Measurements from ENCODE around the gene CFAP20DC.
"Not testable (repeated sequence)": the region's sequence is repeated elsewhere in the genome, so short reads cannot be mapped to it uniquely, and the experiment has no call there.

Gene CFAP20DC

DNA sequence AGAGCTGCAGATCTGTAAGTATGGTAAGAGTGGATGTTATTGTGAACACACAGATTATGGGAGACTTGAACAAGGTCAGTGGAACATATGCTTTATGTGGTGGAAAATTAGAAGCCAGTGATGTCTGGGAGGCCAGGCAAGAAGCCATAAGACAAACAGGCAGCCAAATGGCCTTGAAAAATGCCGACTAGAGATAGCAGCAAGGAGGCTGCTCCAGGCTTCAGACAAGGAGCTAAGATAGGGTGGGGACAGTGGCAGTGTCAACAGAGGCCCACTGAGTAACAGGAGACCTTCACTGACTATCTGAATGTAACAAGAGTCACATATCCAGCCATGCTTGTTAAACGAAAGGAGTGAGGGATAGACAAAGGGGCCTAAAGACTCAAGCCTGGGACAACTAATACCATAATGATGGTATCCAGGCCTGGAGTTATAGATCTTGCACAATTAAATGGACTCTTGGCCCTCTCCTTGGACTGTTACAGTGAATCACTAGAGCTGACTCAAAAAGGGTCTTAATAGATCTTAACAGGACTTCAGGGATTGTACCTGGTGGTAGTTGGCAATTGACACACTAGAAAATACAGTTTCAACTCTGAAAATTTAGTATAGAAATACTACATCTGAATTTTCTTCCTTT, 50.6 kb downstream of the CFAP20DC start:
- TF ChIP-seq ZNF274 (IDR thresholded peaks at IDR 0.05; ENCODE audit: low read depth, low read length): no peak

DNA sequence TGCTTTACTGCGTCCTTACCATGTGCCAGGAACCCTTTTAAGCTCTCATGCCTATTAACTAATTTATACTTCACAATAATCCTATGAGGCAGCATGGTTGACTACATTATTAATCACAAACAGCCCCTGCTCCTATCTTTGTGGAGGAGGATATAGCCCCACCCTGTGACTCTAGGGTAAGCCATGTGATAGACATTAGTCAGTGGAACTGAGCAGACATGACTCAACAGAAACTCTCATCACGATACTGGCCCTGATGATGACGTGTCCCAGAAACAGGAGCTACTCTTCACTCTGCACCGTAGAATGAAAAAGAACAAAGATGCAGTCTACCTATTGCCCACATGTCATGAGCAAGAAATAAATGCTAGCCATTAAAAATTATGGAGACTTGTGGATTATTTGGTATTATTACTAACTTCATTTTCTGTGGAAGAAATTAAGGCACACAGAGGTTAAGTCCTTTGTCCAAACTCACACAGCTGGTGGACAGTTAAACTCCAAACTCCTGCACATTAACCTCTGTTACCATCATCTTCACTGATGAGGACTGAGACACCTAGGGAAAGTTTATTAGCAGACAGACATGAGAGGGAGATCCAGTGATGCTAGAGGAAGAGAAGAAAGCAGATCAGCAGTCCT, 51.2 kb downstream of the CFAP20DC start:
- TF ChIP-seq ZNF274 (IDR thresholded peaks at IDR 0.05; ENCODE audit: low read depth, low read length): no peak
- H3K4me3 ChIP-seq (ENCODE audit: low read length): no peak overlapping the region

More for the DNA sequence above, 50.6 kb downstream of the CFAP20DC start:
- H3K4me3 ChIP-seq (ENCODE audit: low read length): no peak overlapping the region

DNA sequence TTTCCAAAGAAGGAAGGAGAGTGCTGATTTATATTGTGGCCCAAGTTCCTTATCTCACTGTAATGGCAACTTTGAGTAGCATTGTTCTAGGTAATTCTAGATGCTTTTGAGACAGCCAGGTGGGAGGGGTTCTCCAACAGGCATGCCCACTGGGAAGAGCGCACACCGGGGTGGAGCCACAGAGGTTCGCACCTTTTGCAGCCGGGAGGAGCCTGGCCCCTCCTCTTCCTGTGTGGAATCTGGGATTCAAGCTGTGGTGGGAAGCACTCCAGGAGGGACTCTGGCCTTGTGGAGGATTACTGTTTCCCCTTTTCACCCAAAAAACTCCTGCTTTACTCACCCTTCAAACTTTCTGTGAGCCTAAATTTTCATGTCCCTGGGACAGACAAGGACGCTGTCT, 53.1 kb downstream of the CFAP20DC start:
- H3K4me3 ChIP-seq (ENCODE audit: low read length): no peak overlapping the region
- no peak for TF ChIP-seq ZNF274 (IDR thresholded peaks at IDR 0.05; ENCODE audit: low read depth, low read length)

DNA sequence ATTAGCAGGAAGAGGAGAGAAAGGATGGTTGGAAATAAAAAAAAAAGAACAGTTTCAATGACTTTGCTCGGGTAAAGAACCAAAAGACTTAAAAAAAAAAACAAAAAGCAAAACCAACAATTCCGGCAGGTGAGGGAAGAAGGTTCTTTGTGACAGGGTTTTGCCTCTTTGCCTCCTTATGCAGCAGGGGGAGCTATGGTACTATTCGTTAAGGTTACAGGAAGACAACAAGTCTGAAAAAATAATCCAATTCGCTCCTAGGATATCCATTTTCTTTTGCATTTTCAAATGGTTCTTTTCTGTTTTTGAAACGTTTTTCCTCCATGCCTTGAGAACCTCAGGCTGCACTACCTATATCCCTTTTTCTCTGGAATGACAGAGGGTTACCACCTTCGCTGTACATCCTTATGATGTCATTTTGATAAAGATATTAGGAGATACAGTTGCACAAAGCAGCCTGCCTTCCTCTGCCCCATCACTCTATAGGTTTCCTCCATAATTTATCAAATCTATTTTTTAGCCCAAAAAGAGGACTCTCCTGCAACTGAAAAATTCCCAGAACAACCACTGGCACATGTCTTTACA, 55.0 kb downstream of the CFAP20DC start:
- TF ChIP-seq ZNF274 (IDR thresholded peaks at IDR 0.05; ENCODE audit: low read depth, low read length): no peak
- no peak overlapping the region for H3K4me3 ChIP-seq (ENCODE audit: low read length)

DNA sequence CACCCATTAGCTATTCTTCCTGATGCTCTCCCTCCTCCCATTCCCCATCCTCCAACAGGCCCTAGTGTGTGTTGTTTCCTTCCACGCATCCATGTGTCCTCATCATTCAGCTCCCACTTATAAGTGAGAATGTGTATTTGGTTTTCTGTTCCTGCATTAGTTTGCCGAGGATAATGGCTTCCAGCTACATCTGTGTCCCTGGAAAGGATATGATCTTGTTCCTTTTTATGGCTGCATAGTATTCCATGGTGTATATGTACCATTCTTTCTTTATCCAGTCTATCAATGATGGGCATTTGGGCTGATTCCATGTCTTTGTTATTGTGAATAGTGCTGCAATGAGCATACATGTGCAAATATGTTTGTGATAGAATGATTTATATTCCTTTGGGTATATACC, 56.3 kb downstream of the CFAP20DC start:
- H3K4me3 ChIP-seq (ENCODE audit: low read length): no peak overlapping the region
- no peak for TF ChIP-seq ZNF274 (IDR thresholded peaks at IDR 0.05; ENCODE audit: low read depth, low read length)

DNA sequence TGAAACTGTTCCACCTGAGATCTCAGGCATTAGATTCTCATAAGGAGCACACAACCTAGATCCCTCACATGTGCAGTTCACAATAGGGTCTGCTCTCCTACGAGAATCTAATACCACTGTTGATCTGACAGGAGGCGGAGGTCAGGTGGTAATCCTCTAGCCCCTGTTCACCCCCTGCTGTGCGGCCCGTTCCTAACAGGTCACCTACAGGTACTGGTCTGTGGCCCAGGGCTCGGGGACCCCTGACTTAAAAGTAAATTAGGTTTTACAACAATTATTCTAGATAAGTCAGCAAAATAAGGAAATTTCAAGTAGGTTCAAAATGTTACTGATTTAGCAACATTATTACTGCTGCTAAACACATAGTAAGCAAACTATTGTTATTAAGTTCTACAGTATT, 58.2 kb downstream of the CFAP20DC start:
- TF ChIP-seq ZNF274 (IDR thresholded peaks at IDR 0.05; ENCODE audit: low read depth, low read length): no peak

DNA sequence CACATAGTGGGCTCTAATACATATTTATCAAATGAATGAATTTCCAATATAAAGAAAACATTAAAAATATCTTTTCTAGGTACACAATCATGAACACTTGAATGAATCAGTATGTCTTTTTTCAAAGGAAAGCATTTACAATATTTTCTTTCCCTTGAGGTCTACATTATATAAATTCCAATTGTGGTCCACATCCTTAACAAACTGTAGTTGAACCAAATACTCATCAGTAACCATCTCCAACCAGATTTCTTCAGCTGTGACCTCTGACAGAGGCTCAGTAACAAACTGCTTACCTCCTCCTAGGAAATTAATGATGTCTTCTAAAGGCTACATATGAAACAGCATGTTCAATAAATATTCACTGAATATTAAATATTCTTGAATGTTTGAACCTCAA, 58.8 kb downstream of the CFAP20DC start:
- H3K4me3 ChIP-seq (ENCODE audit: low read length): no peak overlapping the region
- TF ChIP-seq ZNF274 (IDR thresholded peaks at IDR 0.05; ENCODE audit: low read depth, low read length): no peak

More for the DNA sequence above, 58.2 kb downstream of the CFAP20DC start:
- no peak overlapping the region for H3K4me3 ChIP-seq (ENCODE audit: low read length)

DNA sequence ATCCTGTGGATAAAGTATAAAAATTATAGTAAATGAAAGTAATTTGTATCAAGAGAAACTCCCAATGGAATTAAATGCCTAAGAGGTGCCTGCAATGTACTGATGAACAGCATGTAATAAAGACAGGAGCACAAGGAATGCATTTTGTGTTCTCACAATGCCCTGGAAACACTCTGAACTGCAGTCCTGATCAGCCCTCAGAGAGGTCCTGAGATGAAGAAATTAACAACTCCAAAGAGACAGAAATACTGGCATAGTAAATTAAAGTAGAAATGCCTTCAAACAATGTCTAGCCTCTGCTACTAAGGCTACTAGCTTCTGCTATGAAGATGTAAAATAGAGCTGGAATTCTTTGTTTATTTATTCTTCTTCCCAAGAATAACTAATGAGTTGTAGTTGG, 59.9 kb downstream of the CFAP20DC start:
- no peak for TF ChIP-seq ZNF274 (IDR thresholded peaks at IDR 0.05; ENCODE audit: low read depth, low read length)
- H3K4me3 ChIP-seq (ENCODE audit: low read length): no peak overlapping the region

DNA sequence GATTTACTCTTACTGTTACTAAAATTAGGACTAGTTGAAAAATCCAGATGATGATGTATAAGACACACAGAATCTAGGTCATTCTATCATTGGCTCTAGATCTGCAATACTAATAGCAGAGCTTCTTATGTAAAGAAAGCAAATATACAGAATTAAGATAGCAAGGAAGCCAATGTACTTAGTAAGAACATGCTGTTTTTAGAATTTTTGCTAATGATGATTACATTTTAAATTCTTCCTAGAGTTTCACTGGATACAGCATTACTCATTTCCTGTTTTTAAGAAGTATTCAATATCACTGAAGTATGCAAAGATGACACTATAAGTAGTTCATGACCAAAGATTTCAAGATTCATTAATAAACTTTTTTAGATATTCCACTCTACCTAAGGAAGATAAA, 60.7 kb downstream of the CFAP20DC start:
- no peak overlapping the region for H3K4me3 ChIP-seq (ENCODE audit: low read length)
- no peak for TF ChIP-seq ZNF274 (IDR thresholded peaks at IDR 0.05; ENCODE audit: low read depth, low read length)

DNA sequence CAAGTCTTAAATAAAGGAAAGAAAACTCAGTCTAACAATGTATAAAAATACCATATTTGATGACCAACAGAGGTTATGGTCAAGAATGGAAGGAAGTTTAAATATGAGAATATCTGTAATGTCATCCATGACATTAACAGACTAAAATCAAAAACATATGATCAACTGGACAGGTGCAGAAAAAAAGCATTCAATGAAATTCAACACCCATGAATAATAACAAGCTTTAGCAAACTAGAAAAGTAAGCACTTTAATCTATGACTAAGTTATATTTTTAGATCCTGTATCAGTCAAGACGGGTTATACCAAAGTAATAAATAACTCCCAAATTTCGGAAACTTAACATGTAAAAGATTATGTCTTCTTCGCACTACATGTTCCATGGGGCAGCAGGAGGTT, 61.8 kb downstream of the CFAP20DC start:
- TF ChIP-seq ZNF274 (IDR thresholded peaks at IDR 0.05; ENCODE audit: low read depth, low read length): no peak
- no peak overlapping the region for H3K4me3 ChIP-seq (ENCODE audit: low read length)

DNA sequence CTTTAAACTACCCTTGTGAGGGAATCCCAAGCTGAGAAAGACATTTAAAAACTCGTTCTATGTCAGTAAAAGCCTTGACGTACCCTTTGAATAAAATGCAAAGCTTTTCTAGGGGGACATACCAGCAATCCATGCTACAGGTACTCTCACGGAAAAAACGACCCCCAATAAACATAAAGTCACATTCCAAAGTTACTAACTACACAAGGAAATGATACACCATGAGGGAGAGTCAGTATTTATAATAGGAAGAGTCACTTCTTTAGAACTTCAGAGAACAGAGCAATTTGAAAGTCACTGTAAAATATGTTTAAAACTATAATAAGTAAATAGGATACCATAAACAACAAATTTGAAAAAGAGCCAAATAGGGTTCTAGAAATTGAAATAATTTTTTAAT, 63.2 kb downstream of the CFAP20DC start:
- H3K4me3 ChIP-seq (ENCODE audit: low read length): no peak overlapping the region
- no peak for TF ChIP-seq ZNF274 (IDR thresholded peaks at IDR 0.05; ENCODE audit: low read depth, low read length)

DNA sequence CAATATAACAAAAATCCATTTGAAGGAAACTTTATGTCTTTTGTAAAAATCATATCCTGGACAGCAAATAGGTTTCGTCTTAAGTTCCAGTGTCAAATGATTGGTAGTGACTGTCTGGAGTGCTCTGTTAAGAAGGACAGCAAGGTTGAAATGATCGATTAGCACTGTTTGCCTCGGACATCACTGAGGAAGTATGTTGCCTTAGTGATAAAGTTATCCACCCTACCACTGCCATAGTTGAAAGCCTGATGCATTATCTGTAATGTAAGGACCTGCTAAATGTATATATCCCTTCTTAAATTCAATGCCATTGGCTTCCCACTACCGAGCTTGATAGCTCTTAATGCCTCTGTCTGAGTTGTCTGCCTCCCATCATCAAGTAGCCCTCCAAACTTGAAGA, 70.0 kb downstream of the CFAP20DC start:
- no peak for TF ChIP-seq ZNF274 (IDR thresholded peaks at IDR 0.05; ENCODE audit: low read depth, low read length)
- no peak overlapping the region for H3K4me3 ChIP-seq (ENCODE audit: low read length)

DNA sequence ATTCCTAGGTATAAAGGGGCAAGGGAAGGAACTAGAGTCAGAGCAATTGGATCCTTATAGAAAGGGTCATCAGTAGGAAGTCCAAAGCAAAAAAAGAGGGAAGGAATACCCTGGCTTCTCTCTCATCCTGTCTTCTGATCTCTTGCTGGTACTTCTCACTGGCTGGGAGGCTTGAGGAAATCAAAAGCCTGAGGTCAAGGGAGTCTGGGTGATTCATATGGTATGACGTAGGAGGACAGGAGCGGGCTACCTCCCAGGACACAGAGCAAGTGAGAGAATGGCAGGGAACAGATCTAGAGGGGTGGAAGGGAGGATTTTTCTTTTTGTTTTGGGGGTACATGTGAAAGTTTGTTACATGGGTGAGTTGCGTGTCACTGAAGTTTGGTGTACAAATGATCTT, 76.0 kb downstream of the CFAP20DC start:
- H3K4me3 ChIP-seq (ENCODE audit: low read length): no peak overlapping the region
- TF ChIP-seq ZNF274 (IDR thresholded peaks at IDR 0.05; ENCODE audit: low read depth, low read length): no peak

DNA sequence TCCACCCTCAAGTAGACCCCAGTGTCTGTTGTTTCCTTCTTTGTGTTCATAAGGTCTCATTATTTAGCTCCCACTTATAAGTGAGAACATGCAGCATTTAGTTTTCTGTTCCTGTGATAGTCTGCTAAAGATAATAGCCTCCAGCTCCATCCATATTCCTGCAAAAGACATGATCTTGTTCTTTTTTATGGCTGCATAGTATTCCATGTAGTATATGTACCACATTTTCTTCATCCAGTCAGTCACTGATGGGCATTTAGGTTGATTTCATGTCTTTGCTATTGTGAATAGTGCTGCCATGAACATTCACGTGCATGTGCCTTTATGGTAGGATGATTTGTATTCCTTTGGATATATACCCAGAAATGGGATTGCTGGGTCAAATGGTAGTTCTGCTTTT, 82.0 kb downstream of the CFAP20DC start:
- not testable (repeated sequence) for H3K4me3 ChIP-seq (ENCODE audit: low read length)

DNA sequence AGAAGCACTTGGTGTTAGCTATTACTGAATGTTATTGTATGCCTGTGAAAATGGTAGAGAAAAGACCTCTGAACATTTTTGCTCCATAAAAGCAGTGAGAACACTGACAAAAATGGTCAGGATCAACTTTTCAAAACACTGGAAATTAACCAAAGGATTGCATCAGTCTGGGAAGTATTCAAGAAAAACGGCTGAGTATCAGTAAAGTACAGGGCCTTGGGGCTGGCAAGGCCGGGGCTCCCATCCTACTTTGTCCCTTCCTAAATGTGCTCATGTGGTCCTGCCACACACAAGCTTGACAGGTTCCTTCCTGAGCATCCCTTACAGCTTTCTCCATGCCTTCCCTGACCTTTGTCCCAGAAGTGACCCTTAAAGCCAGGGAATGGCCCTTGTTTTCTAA, 84.0 kb downstream of the CFAP20DC start:
- no peak for TF ChIP-seq ZNF274 (IDR thresholded peaks at IDR 0.05; ENCODE audit: low read depth, low read length)

More for the DNA sequence above, 84.0 kb downstream of the CFAP20DC start:
- no peak overlapping the region for H3K4me3 ChIP-seq (ENCODE audit: low read length)

Data from GM08714 (cell line).